Bronchial epithelial cell (primary cell): Measurements from ENCODE around the gene TSC22D4. TPM values are rescaled to one million over a fixed set of nuclear protein-coding genes. Genes with fewer than 3 reads are reported as not detected.

Experiments used
- DNase-seq: peaks from one replicate; pipeline ENCODE4 v3.0.0-alpha.2; 2010; ENCODE audit warnings: low read depth
- FAIRE-seq: peaks from 2 replicates; lab custom pipeline; 2011; peaks lifted over from hg19 to GRCh38; lab: Jason Lieb, UNC
- H3K27me3 ChIP-seq: 2 replicates; pipeline ENCODE4 v1.5.1; 2011; ENCODE audit warnings: low read length; ENCODE audit not compliant: control insufficient read depth, insufficient read depth
- H3K36me3 ChIP-seq: 2 replicates; pipeline ENCODE4 v1.5.1; 2011; ENCODE audit warnings: low read length; ENCODE audit not compliant: control insufficient read depth, insufficient read depth
- H3K4me3 ChIP-seq: 2 replicates; pipeline ENCODE4 v1.5.1; 2011; ENCODE audit warnings: mild to moderate bottlenecking, low read depth, low read length, control low read depth
- CTCF ChIP-seq: IDR thresholded peaks from 2 replicates; pipeline ENCODE4 v1.5.1; 2011; ENCODE audit warnings: mild to moderate bottlenecking, moderate library complexity, low read length, control low read depth, inconsistent platforms; ENCODE audit not compliant: insufficient read depth, severe bottlenecking
- total RNA-seq: library from RNA; depleted of rRNA; stranded (reverse); fragments of >200 nt; gene quantifications from 2 replicates; pipeline ENCODE4 v1.2.1, GENCODE V29; 2014

The TSC22D4 gene
- total RNA-seq, 1 donor from 2014 or later: 7.6 TPM

- H3K4me3 ChIP-seq: peak overlapping the region; percentile 28
- no peak for TF ChIP-seq CTCF
- no peaks in the 10 kb centered on the region for H3K27me3 ChIP-seq
- DNase-seq (peak; percentile 22), FAIRE-seq (no peak)
- H3K36me3 ChIP-seq: no peaks in the 10 kb centered on the region
These were observed 14.7 kb upstream of the TSC22D4 start for GRCh38 chr7:100493476-100494264.

- Histone ChIP-seq H3K36me3 (no peaks in the 10 kb centered on the region), H3K4me3 (peak overlapping the region; percentile 28)
- FAIRE-seq: no peak
These were observed 13.9 kb upstream of the TSC22D4 start for GRCh38 chr7:100492738-100493475.

GRCh38 chr7:100491192-100491578 lies 12.2 kb upstream of the TSC22D4 start:
- H3K27me3 ChIP-seq: no peaks in the 10 kb centered on the region
- TF ChIP-seq CTCF: no peak
- H3K4me3 ChIP-seq: no peak overlapping the region
- DNase-seq (no peak), FAIRE-seq (no peak)
- H3K36me3 ChIP-seq: no peaks in the 10 kb centered on the region

More at GRCh38 chr7:100492738-100493475, 13.9 kb upstream of the TSC22D4 start:
- no peaks in the 10 kb centered on the region for H3K27me3 ChIP-seq
- no peak for TF ChIP-seq CTCF
- no peak for DNase-seq

DNA sequence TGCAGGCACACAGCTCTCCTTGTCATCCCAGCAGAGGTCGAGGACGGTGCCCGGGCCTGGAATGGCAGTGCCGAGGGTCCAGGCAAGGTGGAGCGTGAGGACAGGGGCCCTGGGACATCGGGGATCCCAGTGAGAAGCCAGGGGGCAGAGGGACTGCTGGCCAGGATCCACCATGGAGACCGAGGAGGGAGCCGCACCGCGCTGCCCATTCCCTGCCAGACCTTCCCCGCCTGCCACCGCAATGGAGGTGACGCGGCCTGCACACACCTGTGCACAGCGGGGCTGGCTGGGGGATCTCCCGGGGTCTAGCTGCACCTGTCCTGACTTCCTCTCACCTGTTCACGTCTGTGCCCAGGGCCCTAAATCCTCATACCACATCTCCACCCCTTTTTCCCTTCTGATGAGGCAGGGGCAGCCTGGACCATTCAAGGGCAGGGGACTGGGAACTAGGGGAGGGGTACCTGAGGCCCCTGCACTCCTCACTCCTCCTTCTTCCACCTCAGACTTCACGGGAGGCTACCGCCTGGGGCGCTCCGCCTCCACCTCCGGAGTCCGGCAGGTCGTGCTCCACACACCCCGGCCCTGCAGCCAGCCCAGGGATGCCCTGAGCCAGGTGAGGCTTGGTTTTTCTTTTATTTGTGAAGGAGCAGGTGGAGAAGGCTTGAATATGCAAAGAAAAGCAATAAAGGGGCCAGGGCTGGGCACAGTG lies 11.6 kb upstream of the TSC22D4 start:
- FAIRE-seq (no peak), DNase-seq (no peak)
- Histone ChIP-seq H3K4me3 (no peak overlapping the region), H3K36me3 (no peaks in the 10 kb centered on the region), H3K27me3 (no peaks in the 10 kb centered on the region)
- no peak for TF ChIP-seq CTCF

- H3K27me3 ChIP-seq: no peaks in the 10 kb centered on the region
- TF ChIP-seq CTCF: no peak
- FAIRE-seq: no peak
- DNase-seq: peak; percentile 35
- H3K36me3 ChIP-seq: no peaks in the 10 kb centered on the region
- no peak overlapping the region for H3K4me3 ChIP-seq
These were observed 10.8 kb upstream of the TSC22D4 start for GRCh38 chr7:100489824-100490223.
